Left hindlimb (tissue), 1 donor: ENCODE data around the gene RNF133.

ENCODE experiments used
- DNase-seq: peaks from one replicate; pipeline ENCODE4 v3.0.0-alpha.2; 2018

RNF133 gene, protein sequence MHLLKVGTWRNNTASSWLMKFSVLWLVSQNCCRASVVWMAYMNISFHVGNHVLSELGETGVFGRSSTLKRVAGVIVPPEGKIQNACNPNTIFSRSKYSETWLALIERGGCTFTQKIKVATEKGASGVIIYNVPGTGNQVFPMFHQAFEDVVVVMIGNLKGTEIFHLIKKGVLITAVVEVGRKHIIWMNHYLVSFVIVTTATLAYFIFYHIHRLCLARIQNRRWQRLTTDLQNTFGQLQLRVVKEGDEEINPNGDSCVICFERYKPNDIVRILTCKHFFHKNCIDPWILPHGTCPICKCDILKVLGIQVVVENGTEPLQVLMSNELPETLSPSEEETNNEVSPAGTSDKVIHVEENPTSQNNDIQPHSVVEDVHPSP

DNA sequence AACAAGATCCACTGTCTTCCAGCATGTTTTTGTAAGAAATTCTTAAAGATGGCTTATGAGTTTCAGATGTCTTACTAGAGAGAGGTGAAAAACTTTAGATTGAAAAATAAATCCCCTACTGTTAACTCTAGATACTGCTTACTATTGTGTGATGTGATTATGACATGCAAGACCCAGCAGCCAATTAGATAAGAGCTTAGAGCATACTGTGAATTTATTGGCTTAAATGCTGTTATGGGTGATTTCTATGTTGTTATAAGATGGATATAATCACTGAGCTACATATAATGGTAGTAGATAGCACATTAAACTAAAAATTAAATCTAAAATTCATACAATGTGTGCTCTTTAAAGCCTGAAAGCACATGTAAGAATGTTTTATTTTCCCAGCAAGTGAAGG lies at the start of gene RNF133:
RNF133 (minus strand) TSS at position 101 of the 400 bp plus-strand sequence. CDS start 199 bp downstream, outside the sequence.
- DNase-seq = no peak

GRCh38 chr7:122748195-122748594 lies 49.3 kb upstream of the RNF133 start:
- no peak for DNase-seq

- no peak for DNase-seq
Observed at GRCh38 chr7:122746948-122747347, 48.0 kb upstream of the RNF133 start.

GRCh38 chr7:122743211-122743610 lies 44.3 kb upstream of the RNF133 start:
- no peak for DNase-seq

- DNase-seq = no peak
Observed at GRCh38 chr7:122738947-122739346, 40.0 kb upstream of the RNF133 start.

DNA sequence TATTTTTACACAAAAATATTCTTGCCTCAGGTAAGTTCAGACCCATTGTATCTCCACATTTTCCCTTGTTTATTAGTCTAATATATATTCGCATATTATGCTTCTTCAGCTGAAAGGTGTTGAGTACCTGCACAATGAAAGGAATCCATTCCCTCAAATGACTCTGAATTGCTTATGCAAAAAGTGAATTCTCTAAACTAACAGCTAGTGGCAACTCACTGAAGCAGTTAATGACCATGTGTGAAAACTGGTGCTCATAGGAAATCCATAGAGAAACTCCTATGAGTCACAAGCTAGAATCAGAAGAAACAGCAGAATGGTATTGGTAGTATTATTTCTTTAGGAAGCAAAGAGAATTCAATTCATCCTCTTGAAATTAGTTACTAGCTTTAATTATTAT lies 37.3 kb upstream of the RNF133 start:
- no peak for DNase-seq

GRCh38 chr7:122727759-122728158 lies 28.8 kb upstream of the RNF133 start:
- DNase-seq = no peak

GRCh38 chr7:122727354-122727753 lies 28.4 kb upstream of the RNF133 start:
- no peak for DNase-seq

GRCh38 chr7:122726881-122727280 lies 28.0 kb upstream of the RNF133 start:
- DNase-seq = no peak

GRCh38 chr7:122724366-122724765 lies 25.4 kb upstream of the RNF133 start:
- no peak for DNase-seq

DNA sequence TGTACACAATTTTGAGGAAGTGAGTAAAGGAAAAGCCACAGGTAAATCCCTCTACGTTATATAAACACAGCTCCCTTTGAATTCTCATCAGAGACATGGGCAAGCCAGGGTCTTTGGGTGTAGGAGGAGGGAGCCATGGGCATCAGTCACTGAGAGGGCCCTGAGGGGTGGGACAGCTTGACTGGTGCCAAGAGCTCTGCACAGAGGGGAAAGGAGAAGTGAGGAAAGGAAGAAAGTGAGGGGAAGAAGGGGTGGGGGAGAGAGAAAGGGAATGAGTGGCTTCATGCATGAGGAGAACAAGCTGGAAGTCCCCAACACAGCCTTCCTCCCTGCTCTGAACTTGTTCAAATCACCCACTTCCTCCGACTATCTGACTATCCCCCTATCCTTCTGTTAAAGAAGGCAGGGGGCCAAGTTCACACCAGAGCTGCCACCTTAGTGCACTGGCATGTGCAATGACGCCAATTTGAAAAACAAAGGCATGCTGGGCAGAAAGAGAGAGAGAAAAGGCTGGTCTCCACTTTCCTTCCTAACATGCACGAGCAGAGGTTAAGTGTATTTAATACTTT lies 20.2 kb upstream of the RNF133 start:
- no peak for DNase-seq

DNA sequence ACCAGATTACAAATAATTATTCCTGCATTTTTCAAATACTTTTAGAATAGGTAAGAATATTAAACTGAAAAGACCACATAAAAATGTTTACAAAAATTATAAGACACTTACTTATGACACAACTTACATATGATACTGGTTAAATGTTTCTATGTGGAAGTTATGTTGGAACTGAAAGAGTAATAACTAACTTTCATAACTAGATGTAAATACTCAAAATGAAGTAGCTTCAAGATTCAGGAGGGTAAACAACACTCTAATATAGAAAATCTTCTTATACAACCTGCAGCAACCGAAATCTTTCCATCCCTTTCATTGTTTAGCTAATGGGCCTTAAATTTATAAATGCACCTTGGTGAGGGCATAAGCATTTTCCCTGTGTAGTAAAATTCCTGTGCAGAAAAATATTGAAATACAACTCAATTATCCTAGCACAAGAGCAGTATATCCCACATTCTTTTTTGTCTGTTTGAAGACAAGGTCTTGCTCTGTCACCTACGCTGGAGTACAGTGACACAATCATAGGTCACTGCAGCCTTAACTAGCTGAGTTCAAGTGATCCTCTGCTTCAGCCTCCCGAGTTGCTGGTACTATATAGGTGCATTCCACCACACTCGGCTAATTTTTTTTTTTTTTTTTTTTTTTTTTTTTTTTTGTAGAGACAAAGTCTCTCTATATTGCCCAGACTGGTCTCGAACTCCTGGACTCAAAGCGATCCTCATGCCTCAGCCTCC lies 18.6 kb upstream of the RNF133 start:
- no peak for DNase-seq

GRCh38 chr7:122715183-122715582 lies 16.3 kb upstream of the RNF133 start:
- DNase-seq = no peak

- DNase-seq = no peak
Observed at GRCh38 chr7:122710916-122711315, 12.0 kb upstream of the RNF133 start.

GRCh38 chr7:122709930-122710646 lies 11.2 kb upstream of the RNF133 start:
- DNase-seq = no peak

DNA sequence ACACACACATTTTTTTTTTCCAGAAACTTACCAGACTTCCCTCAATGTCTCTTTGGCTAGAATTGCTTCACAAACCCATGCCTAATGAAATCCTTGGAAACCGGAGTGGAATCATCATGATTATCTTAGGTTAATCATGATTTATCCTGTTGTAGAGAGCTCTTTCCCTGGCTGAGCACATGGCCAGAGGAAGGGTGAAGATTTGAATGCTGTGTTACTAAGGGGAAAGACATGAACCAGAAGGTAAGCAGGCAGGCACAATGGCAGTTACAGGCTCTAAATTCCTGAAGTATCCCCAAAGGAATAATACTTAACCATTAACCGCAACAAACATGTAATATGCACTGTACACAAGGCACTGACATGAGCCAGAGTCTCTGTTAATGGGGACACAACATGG lies 7.9 kb upstream of the RNF133 start:
- DNase-seq = no peak

DNA sequence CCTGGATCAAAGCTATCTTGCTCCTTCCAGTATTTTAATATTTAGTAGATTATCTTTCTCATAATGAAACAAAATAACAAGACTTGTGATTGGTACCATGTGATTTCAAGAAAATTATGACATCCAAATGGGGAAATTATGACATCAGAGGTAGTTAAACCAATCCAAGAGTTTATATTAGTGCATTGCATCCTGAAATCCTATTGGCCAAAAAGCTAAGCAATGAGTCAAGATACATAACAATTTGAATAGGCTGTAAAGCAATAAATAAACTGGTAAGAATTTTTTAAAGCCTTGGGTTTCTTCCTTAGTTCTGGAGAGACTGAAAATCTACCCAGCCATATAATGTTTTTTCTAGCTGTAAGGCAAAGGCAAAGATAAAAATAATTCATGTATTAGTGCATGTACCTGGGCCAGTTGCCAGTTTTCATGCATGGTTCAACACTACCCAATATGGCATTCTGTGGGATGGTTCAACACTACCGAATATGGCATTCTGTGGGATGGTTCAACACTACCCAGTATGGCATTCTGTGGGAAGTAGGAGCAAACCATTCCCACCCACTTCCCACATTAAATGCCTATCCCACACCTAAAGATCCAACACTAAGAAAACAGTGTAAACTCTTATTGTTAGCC lies 4.1 kb upstream of the RNF133 start, which contains the start of gene RNF148:
RNF148 (minus strand) TSS at position 51 of the 639 bp plus-strand sequence. CDS start 172 bp downstream, outside the sequence.
- no peak for DNase-seq

DNA sequence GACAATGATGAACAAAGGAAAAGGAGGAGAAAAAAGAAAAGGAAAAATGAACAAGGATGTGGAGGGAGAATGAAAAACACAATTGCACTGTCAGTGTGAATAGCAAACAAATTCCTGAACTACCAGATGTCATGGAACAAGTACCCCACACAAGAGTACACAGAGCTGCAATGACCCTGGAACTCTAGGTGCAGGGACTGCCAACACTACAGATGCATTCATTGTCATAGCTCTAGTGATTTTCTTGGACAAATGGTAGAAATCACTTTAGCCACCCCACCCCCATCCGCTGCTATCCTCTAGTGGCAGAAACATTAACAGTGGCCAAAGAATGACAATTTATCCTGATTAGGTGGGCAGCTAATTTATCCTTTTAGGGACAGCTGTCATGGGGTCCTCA lies 3.1 kb downstream of the RNF133 start:
- DNase-seq = no peak

DNA sequence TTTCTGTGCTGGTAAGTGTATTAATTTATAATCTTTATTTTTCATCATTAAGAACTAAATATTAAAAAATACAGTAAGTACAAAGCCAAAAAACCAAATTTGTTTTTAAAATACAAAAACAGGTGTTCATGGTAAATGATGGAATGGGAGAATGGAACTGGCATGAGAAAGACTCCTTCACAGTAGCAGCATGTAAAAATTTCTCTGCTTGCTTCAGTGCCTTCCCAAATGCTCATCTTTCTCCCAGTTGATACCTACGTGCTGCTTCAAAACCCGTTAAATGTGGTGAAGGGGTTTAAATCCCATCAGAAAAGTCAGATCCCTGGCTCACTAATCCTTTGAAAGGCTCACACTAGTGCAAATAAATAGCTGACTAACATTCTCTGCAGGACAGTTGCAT lies 4.2 kb downstream of the RNF133 start:
- DNase-seq = no peak

DNA sequence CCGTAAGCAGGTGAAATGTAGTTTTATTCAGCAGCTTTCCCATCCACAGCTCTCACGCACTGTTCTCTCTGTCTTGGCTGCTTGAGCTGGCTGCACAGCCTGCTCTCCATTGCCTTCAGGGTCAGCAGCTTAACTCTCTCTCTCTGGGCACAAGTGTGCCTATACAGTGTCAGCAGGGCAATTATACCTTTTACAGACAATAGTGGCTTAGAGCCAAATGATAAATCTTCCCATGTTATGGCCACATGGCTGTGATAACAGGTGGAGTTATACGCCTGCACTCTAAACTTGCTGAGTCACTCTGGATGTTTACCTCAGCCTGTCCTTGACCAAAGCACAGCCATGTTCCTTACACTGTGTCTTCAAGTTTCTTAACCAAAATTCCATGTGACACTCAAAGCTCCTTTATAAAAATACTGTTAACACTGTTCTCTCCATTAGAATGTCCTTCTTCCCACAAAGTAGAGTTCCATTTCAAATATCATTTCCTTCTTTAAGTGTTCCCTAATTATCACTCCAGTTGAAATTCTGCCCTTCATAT lies 6.1 kb downstream of the RNF133 start:
- no peak for DNase-seq

DNA sequence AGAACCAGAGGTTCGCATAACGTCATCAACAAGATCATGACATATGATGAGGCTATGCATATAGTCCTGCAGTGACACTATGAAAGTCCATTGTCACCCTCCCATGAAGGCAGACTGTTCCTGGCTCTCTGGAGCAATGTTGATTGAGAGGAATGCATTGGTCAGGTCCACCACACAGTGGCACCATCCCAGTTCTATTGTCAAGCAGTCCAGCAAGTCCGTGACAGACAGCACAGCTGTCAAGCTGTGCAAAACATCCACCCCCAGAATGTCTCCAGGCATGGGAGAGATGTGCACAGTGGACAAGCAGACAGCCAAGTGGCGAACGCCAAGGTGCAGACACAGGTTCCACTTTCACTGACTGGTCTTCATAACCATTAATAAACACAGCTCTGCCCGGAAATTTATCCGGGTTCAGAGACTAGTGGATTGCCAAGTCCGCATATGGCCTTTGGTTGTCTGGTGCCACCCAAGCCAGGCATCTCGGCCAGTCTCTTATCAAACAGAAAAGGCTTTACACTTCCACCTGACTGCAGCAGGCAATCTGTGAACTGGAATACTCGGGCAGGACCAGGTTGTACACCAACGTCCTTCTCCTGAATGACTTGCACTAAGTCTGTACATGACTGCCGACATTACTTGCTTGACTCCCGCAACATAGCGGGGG lies 7.2 kb downstream of the RNF133 start:
- DNase-seq = no peak
